ENCODE results near the gene COLEC12.

COLEC12 gene

GRCh38 chr18:386994-387393 lies 113.5 kb downstream of the COLEC12 start:
- TF ChIP-seq CTCF (IDR thresholded peaks at IDR 0.05; ENCODE audit: low read depth, low read length) = no peak
- H3K36me3 ChIP-seq = no peaks in the 10 kb centered on the region
- no peaks in the 10 kb centered on the region for H3K27me3 ChIP-seq (ENCODE audit: insufficient read depth, low read depth, severe bottlenecking)

GRCh38 chr18:384897-385296 lies 115.6 kb downstream of the COLEC12 start:
- H3K9me3 ChIP-seq (ENCODE audit: severe bottlenecking) = no peaks in the 10 kb centered on the region
- H3K27me3 ChIP-seq (ENCODE audit: insufficient read depth, low read depth, severe bottlenecking) = no peaks in the 10 kb centered on the region
- H3K27ac ChIP-seq = peak overlapping the region; percentile 5; the same call in 1 of the 2 replicates
- H3K4me3 ChIP-seq (ENCODE audit: low read depth, low read length) = no peak overlapping the region
- H3K36me3 ChIP-seq = no peaks in the 10 kb centered on the region
- no peak for TF ChIP-seq CTCF (IDR thresholded peaks at IDR 0.05; ENCODE audit: low read depth, low read length)
- DNase-seq = peak; percentile 45

More at GRCh38 chr18:386994-387393, 113.5 kb downstream of the COLEC12 start:
- Histone ChIP-seq H3K4me3 (ENCODE audit: low read depth, low read length) (peak overlapping the region; percentile 38; the same call in 1 of the 2 replicates), H3K27ac (no peak overlapping the region), H3K9me3 (ENCODE audit: severe bottlenecking) (no peaks in the 10 kb centered on the region)
- no peak for DNase-seq

- no peaks in the 10 kb centered on the region for H3K27me3 ChIP-seq (ENCODE audit: insufficient read depth, low read depth, severe bottlenecking)
- H3K9me3 ChIP-seq (ENCODE audit: severe bottlenecking) = no peaks in the 10 kb centered on the region
- H3K27ac ChIP-seq = no peak overlapping the region
- DNase-seq = no peak
- H3K36me3 ChIP-seq = no peaks in the 10 kb centered on the region
- no peak for TF ChIP-seq CTCF (IDR thresholded peaks at IDR 0.05; ENCODE audit: low read depth, low read length)
- H3K4me3 ChIP-seq (ENCODE audit: low read depth, low read length) = no peak overlapping the region
Observed at GRCh38 chr18:383135-383534, 117.4 kb downstream of the COLEC12 start.

- Histone ChIP-seq H3K9me3 (ENCODE audit: severe bottlenecking) (no peaks in the 10 kb centered on the region), H3K36me3 (no peaks in the 10 kb centered on the region)
- no peak for TF ChIP-seq CTCF (IDR thresholded peaks at IDR 0.05; ENCODE audit: low read depth, low read length)
Observed at GRCh38 chr18:382423-382984, 118.0 kb downstream of the COLEC12 start.

GRCh38 chr18:379681-380330 lies 120.7 kb downstream of the COLEC12 start:
- DNase-seq = peak; percentile 67
- TF ChIP-seq CTCF (IDR thresholded peaks at IDR 0.05; ENCODE audit: low read depth, low read length) = no peak
- Histone ChIP-seq H3K27ac (no peak overlapping the region), H3K36me3 (no peaks in the 10 kb centered on the region), H3K4me3 (ENCODE audit: low read depth, low read length) (no peak overlapping the region), H3K9me3 (ENCODE audit: severe bottlenecking) (no peaks in the 10 kb centered on the region), H3K27me3 (ENCODE audit: insufficient read depth, low read depth, severe bottlenecking) (no peaks in the 10 kb centered on the region)

More at GRCh38 chr18:382423-382984, 118.0 kb downstream of the COLEC12 start:
- no peak overlapping the region for H3K4me3 ChIP-seq (ENCODE audit: low read depth, low read length)
- H3K27ac ChIP-seq = no peak overlapping the region; the same call in 1 of the 2 replicates
- DNase-seq = peak; percentile 64
- no peaks in the 10 kb centered on the region for H3K27me3 ChIP-seq (ENCODE audit: insufficient read depth, low read depth, severe bottlenecking)
